GM19239 (cell line): ENCODE results near the gene NEK4.

Experiments
- DNase-seq: peaks from one replicate; pipeline ENCODE4 v3.0.0; 2011; ENCODE audit warnings: low spot score; ENCODE audit not compliant: insufficient read length
- FAIRE-seq: peaks from 2 replicates; lab custom pipeline; 2011; peaks lifted over from hg19 to GRCh38; lab: Jason Lieb, UNC

The NEK4 gene

DNA sequence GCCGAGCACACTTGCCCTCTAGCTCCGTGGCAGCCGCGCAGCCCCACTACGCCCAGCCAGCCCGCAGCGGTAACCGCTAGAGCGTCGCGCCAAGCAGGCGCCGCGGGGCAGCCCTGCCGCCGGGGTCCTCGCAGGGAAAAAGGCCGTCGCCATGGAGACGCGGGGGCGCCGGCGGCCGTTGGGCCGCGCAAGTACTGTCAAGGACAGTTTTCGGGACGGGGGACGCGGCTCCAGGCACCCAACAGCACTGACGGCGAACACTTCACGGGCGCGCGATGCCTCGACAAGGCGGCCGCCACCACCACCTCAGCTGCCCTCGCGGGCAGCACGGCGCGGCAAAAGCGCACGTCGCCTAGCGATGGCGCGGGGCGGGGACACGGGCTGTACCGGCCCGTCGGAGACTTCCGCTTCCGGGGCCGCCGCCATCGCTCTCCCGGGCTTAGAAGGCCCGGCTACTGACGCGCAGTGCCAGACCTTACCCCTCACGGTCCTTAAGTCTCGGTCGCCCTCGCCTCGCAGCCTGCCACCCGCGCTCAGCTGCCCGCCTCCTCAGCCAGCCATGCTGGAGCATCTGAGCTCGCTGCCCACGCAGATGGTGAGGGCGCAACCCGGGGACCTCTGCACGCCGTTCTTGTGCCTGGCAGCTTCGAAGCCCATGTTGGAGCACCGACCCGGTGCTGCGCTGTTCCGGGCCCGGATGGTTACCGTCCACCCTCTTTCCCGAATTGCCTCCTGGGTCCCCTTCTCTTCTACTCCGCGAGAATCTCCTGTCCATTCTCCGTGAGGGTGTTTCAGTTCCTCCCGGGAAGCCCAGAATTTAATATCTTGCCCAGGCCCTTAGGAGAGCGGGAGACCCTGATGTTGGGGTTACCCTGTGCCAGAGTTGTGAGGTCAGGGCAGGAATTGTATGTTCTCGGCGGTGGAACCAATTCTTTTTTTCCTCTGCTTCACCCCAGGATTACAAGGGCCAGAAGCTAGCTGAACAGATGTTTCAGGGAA lies 64.8 kb downstream of the NEK4 start, which contains the start of the genes GLT8D1 and SPCS1:
GLT8D1 (minus strand) TSS at position 104 of the 999 bp plus-strand sequence. CDS start 5,331 bp downstream, outside the sequence.
SPCS1 (plus strand) TSS at position 419 of the 999 bp plus-strand sequence; CDS start at position 560, 141 bp downstream.
- FAIRE-seq = no peak
- DNase-seq = peak; percentile 82

DNA sequence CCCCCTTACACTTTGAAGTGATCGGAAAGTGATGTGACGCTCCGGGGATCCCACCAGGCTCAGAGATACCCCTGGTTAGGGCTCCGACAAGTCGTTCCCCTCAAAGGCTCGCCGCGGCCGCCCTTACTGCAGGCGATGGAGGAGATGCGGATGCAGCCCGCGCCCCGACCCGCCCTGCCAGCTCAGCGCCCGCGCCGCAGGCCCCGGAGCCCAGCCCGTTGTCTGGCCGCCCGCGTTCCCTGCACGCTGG lies 65.4 kb downstream of the NEK4 start:
- FAIRE-seq (no peak), DNase-seq (no peak)

DNA sequence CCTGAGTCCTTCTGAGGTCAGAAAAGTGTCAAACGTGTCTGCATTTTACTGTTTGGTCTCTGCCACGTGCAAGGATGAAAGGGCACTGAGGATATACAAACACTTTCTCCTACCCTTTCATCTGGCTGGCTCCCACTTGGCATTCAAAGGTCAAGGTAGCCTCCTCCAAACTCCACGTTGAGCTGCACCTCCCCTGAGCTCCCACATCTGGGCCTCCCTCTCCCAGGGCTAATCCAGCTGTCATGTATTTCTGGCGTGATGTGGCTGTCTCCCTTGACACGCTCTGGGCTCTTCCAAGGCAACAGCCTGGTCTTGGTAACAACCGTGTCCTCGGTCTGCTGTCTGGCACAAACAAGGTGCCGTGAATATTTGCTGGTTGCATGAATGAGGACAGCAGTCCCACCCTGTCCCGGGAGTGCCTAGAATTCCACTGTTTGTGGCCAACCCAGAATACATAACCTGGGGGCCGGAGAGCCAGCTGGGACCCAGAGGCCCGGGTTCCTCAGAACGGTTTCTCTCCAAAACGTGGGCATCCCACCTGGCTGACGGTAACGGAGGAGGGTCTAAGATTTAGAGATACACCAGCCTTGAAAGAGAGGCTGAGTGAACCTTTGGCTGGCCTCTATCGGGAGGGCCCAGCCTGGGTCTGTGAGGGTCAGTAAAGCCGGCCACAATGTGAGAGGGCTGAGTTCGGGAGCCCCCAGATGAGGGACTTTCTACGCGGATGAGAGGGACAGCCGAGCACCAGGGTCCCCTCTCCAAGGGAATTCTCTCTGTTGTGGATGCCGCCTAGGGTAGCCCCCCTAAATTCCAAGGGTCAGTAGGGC lies 65.9 kb downstream of the NEK4 start:
- FAIRE-seq (peak; percentile 73), DNase-seq (no peak)

GRCh38 chr3:52703341-52703740 lies 67.4 kb downstream of the NEK4 start:
- DNase-seq (no peak), FAIRE-seq (no peak)

GRCh38 chr3:52697632-52697965 lies 73.1 kb downstream of the NEK4 start:
- no peak for FAIRE-seq
- DNase-seq = no peak

- DNase-seq (no peak), FAIRE-seq (no peak)
Observed at GRCh38 chr3:52696830-52697631, 73.7 kb downstream of the NEK4 start.

DNA sequence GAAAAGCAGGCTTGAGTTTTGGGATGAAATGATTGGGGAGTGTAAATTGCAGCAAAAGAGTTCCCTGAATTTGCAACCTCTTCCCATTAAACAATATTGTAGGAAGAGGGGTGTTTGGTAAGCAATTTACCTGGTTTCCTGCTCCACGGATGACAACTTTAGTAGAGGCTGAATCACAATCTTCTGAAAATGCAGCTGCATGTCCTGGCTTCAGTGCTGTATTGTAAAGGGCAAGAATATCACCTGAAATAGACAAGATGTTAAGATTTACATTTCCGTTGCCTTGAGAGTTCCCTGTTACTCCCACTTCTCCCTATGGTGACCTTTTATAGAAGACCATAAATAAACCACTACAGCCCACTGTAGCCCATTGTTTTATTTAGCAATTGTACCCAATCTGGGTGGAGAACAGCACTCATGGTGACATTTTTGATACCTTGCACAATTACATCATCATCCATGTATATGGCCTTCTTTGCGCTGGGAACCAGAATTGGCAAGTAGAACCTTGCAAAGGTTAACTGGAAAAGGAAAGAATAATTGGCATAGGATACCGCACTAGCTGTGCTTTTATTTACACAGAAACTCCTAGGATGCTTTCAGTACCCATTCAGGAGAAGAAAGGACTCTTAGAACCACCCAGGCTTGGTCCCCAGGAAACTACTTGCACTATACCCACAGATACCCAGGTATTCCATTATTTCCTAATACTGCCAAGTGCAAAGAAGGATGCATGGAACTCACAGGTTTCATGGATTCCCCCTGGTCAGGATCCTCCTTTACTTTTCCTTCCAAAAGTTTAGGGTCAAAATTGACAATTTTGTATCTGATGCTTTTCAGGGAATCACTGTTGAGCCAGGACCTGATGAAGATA lies 74.7 kb downstream of the NEK4 start:
- FAIRE-seq (no peak), DNase-seq (no peak)

DNA sequence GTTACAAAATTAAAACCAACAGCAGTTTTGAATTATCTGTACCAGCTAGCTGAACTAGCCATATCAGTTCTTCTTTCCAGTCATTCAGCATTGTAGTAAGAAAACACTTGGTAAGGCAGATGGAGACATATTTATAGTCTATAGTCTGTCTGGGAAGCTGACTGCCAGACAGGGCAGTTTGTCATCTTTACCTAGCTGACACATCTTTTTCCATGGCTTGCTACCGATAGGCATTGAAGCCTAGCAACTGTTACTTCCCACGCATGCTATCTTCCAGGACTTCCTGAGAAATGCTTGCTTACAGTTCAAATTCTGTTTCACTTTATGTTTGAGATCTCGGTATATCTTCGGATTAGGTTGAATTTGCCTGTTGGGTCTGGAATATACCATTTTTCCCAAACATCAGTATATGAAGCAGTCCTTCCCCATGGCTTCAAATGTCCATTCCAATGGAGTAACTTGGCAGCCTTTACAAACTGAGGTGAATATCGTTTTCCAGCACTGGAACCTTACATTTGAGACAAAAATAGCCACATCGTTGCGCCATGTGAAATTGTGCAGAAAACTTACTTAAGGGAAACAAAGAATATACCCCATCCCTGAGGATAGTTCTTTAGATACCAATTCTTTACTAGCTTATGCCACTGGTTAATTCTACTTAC lies 76.1 kb downstream of the NEK4 start:
- FAIRE-seq (no peak), DNase-seq (no peak)

- FAIRE-seq = no peak
- no peak for DNase-seq
Observed at GRCh38 chr3:52693071-52693470, 77.7 kb downstream of the NEK4 start.

DNA sequence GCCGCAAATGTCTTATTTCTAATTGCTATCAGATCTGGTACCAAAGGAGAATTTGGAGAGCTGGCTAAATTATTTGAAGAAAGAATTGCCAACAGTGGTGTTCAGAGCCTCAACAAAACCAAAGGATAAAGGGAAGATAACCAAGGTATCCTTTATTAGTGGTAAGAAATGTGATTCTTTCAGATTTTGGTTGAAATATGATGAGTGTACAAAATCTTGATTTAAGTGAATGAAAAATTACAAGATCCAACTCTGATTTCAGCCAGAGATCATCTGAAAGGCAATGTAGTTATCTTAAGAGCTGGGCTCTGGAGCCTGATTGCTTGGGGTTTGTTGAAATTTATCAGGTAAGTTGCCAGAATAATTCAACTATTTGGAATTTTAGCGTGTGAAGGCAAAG lies 80.2 kb downstream of the NEK4 start:
- DNase-seq (no peak), FAIRE-seq (no peak)

DNA sequence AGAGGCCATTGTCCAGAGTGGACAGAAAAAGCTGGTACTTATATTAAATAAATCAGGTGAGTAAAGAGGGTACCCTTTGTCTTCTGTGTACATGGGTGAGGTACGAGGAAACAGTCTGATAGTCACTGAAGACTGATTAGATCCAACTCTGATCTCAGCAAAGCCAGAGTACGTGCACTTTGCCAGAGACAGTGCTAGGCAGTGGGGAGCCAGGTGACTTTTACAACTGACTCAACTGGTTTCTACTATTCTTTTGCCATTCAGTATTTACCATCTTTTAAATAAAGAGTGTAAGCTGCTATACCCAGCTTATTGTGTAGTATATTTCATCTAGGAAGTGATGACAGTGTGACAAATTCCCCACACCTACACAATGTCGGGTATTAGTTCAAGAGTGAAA lies 81.6 kb downstream of the NEK4 start:
- no peak for DNase-seq
- no peak for FAIRE-seq

DNA sequence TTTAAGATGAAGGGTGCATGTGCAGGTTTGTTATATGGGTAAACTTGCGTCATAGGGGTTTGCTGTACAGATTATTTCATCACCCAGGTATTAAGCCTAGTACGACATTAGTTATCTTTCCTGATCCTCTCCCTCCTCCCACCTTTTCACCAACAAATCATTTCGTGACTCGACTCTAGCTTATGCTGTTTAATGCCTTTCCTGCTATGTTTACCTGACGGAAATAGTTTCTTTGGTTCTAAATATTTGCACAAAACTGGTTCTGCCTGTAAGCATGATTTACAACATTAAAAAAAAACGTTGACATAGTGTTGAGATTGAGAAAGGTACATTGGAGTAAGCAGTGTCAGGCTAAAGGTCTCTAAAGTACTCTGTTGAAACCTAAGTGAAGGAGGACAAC lies 82.5 kb downstream of the NEK4 start:
- no peak for FAIRE-seq
- no peak for DNase-seq

- peak; percentile 95 for FAIRE-seq
Observed at GRCh38 chr3:52685709-52686691, 84.7 kb downstream of the NEK4 start, which contains the start of the genes GNL3 and PBRM1. GNL3 (plus strand) TSS chr3:52686032; CDS start chr3:52686093, 61 bp downstream. PBRM1 (minus strand) TSS chr3:52685913.

DNA sequence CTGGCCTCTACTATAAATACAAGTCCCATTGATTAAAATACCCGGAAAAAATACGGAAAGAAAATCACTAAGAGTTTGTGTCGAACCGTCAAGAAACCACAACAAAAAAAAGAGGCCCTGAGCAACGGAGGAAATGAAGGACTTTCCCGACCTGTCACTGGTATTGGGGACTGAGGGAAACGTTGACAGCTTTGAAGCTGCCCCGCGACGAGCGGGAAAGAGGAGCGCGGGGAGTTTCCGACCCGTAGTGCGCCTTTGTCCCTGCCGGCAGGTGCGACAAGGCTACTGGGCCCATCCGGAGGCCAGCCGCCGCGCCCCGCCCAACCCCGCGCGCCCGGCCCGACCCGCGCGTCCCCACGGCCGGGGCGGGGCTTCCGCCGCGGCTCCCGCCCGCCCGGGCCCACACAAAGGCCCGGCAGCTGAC lies 85.4 kb downstream of the NEK4 start:
- DNase-seq = peak; percentile 87
- no peak for FAIRE-seq

More at GRCh38 chr3:52685709-52686691, 84.7 kb downstream of the NEK4 start, which contains the start of the genes GNL3 and PBRM1:
- DNase-seq = peak; percentile 82

DNA sequence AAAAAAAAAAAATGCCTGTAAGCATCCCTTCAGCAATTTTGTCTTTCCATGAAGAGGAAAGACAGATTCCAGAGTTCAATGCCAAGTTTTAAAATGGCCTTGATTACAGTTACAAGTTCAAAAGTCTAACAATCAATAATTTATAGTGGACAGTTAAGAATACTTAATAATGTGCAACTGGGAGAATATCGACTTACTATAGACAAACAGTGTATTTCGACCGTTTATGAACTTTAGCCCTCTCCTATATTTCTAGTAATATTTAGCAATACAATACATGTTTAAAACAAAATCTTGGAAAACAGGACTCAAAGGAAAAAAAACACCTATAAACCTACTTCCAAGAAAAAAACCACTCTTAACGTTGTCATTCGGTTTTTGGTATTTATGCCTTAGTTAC lies 86.6 kb downstream of the NEK4 start:
- FAIRE-seq (peak; percentile 68), DNase-seq (no peak)

- FAIRE-seq (no peak), DNase-seq (no peak)
Observed at GRCh38 chr3:52683611-52684010, 87.1 kb downstream of the NEK4 start.

GRCh38 chr3:52682016-52682415 lies 88.7 kb downstream of the NEK4 start:
- DNase-seq = no peak
- FAIRE-seq = no peak
